GM12801 (cell line): ENCODE results near the gene ZNF831.

Experiments
- TF ChIP-seq, protein P1 (sequence below): IDR thresholded peaks from one replicate; pipeline ENCODE4 v1.5.1; 2011; ENCODE audit warnings: control low read depth; ENCODE audit not compliant: insufficient read length; ENCODE audit errors: extremely low read depth

ZNF831 gene

GRCh38 chr20:59214073-59214472, 50.5 kb downstream of the ZNF831 start:
- TF ChIP-seq, protein P1, sequence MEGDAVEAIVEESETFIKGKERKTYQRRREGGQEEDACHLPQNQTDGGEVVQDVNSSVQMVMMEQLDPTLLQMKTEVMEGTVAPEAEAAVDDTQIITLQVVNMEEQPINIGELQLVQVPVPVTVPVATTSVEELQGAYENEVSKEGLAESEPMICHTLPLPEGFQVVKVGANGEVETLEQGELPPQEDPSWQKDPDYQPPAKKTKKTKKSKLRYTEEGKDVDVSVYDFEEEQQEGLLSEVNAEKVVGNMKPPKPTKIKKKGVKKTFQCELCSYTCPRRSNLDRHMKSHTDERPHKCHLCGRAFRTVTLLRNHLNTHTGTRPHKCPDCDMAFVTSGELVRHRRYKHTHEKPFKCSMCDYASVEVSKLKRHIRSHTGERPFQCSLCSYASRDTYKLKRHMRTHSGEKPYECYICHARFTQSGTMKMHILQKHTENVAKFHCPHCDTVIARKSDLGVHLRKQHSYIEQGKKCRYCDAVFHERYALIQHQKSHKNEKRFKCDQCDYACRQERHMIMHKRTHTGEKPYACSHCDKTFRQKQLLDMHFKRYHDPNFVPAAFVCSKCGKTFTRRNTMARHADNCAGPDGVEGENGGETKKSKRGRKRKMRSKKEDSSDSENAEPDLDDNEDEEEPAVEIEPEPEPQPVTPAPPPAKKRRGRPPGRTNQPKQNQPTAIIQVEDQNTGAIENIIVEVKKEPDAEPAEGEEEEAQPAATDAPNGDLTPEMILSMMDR, result no peak

DNA sequence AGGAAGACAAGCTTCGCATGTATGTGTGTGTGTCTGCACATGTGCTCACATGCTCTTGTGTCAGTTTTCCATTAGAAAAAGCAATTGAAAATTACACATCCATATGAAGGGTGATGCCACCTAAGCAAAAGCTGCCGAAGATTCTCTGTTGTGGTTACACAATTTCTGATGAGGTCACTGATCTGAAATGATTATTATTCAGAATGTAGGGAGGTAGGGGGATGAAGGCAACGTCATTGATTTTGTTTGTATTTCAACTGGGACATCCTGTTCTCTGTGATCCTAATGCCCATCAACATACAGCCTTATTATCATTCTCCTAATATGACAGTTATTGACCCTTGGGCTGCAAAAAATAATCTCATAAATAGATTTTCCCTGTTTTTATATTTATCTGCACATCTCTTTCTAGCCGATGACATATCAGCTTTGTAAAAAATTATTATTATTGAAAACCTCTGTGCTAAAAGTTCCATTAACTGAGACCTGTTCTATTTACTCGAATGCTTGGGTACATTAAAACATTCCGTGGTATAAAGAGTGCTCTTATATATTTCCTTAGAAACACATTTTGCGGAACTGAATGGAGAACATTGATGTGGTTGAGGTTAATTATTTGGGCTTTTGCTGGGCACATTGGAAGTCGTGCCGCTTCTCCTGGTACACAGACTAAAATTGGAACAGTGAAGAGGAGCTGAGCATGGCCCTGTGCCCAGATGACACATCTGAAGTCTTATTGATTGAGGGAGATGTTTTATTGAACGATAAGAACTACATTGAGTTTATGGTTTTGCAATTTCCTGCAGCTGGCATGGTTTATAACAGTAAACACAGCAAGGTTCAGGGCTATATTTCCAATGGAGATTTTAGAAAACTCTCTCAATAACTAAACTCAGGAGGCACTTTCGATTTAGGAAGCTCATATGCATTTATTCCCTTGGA, 51.3 kb downstream of the ZNF831 start:
- TF ChIP-seq, protein P1, result no peak

- TF ChIP-seq, protein P1, result no peak
Measured at GRCh38 chr20:59217173-59217572, 53.6 kb downstream of the ZNF831 start.

- TF ChIP-seq, protein P1, result no peak
Measured at GRCh38 chr20:59217794-59218280, 54.2 kb downstream of the ZNF831 start.

GRCh38 chr20:59219211-59219610, 55.6 kb downstream of the ZNF831 start:
- TF ChIP-seq, protein P1, result no peak

GRCh38 chr20:59220161-59220560, 56.5 kb downstream of the ZNF831 start:
- TF ChIP-seq, protein P1, result no peak

DNA sequence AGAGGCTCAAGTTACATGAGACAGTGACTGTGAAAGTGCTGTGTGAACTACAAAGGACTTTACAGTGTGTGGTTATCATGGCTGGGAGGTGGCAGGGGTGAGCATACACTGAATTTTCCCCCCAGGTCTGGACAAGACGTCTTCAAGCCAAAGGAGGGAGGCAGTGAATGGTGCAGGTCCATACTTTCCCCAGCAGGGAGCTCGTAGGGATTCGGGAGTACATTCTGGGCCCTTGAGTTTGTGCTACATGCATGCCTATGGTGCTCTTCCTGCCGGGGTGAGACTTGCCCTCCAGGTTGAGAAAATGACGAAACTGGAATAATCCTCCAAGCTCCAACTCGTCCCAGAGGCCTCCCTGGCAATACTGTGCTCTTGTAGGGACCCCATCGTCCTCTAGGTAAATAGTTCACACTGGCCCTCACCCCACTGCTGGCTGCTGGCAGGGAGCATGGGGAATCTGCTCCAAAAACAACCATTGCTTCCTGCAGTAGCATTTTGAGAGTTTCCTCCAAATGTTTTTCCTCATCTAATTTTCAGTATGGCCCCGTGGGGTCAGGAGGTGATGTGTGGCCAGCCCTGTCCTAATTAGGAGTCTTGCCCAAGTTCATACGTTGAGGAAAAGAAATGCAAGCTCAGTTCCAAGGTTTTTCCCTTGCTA, 57.6 kb downstream of the ZNF831 start:
- TF ChIP-seq, protein P1, result no peak
